22Rv1 (cell line): ENCODE measurements around the gene PBX3.

Experiments
- ZFX ChIP-seq: fragments of 450-650 bp; IDR thresholded peaks from 2 replicates; pipeline ENCODE4 v1.6.1; 2017; ENCODE audit warnings: antibody characterized with exemption, borderline replicate concordance
- TF ChIP-seq, protein P1 (sequence below): fragments of 450-650 bp; IDR thresholded peaks from 2 replicates; pipeline ENCODE4 v1.5.1; 2017; ENCODE audit warnings: mild to moderate bottlenecking

DNA sequence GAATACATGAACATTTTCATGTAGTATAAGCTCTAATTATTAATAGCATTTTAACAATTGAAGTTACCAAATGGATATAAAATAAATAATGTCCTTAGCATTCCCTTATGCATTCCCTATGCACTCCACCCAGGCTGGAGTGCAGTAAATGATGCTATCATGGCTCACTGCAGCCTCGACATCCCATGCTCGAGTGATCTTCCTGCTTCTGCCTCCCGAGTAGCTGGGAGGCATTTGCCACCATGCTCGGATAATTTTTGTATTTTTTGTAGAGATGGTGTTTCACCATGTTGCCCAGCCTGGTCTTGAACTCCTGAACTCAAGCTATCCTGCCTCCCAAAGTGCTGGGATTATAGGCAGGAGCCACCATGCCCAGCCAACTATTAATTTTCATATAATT is 184.0 kb downstream of the PBX3 start:
- TF ChIP-seq, protein P1, sequence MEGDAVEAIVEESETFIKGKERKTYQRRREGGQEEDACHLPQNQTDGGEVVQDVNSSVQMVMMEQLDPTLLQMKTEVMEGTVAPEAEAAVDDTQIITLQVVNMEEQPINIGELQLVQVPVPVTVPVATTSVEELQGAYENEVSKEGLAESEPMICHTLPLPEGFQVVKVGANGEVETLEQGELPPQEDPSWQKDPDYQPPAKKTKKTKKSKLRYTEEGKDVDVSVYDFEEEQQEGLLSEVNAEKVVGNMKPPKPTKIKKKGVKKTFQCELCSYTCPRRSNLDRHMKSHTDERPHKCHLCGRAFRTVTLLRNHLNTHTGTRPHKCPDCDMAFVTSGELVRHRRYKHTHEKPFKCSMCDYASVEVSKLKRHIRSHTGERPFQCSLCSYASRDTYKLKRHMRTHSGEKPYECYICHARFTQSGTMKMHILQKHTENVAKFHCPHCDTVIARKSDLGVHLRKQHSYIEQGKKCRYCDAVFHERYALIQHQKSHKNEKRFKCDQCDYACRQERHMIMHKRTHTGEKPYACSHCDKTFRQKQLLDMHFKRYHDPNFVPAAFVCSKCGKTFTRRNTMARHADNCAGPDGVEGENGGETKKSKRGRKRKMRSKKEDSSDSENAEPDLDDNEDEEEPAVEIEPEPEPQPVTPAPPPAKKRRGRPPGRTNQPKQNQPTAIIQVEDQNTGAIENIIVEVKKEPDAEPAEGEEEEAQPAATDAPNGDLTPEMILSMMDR, result no peak
- no peak for TF ChIP-seq ZFX
